Activated CD8-positive, alpha-beta memory T cell treated with anti-CD3 and anti-CD28 coated beads, Interleukin-2, amount 50 U/mL, for 24 hours (primary cell): ENCODE measurements around the gene PRM1.

Source experiments
- DNase-seq: peaks from one replicate; pipeline ENCODE4 v3.0.0-alpha.2; 2020; ENCODE audit errors: extremely low read depth

Gene PRM1, protein sequence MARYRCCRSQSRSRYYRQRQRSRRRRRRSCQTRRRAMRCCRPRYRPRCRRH

DNA sequence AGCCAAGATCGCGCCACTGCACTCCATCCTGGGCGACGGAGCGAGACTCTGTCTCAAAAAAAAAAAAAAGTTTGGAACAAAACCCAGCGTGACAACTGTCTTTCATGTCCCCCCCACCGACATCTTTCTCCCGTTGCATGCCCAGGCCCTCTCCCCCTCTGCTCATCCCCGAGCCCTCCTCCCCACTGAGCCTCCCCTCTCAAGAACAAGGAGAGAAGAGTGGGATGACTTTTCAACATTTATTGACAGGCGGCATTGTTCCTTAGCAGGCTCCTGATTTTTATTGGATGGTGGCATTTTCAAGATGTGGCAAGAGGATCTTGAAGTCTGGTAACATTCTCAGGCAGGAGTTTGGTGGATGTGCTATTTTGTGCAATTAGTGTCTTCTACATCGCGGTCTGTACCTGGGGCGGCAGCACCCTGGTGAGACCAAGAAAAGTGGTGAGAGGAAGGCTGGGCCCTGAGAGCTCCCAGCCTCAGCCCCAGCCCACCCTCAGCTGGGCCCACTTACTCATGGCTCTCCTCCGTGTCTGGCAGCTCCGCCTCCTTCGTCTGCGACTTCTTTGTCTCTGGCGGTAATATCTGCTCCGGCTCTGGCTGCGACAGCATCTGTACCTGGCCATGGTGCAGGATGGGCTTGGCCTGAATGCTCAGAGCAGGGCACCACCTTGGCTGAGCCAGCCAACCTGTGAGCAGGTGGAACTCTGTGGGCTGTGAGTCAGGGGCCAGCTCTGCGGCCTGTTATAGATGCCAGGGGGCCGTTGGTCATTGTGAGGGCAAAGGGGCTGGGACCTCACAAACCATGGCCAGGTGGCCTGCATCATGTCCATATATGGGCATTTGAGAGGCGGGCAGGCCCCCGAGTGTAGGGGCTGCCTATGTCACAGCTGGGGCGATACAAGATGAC, at the start of gene PRM1:
Gene PRM1 (minus strand): TSS at position 715 of the 907 bp plus-strand sequence. CDS start 92 bp downstream, at position 623.
- DNase-seq, result no peak

DNA sequence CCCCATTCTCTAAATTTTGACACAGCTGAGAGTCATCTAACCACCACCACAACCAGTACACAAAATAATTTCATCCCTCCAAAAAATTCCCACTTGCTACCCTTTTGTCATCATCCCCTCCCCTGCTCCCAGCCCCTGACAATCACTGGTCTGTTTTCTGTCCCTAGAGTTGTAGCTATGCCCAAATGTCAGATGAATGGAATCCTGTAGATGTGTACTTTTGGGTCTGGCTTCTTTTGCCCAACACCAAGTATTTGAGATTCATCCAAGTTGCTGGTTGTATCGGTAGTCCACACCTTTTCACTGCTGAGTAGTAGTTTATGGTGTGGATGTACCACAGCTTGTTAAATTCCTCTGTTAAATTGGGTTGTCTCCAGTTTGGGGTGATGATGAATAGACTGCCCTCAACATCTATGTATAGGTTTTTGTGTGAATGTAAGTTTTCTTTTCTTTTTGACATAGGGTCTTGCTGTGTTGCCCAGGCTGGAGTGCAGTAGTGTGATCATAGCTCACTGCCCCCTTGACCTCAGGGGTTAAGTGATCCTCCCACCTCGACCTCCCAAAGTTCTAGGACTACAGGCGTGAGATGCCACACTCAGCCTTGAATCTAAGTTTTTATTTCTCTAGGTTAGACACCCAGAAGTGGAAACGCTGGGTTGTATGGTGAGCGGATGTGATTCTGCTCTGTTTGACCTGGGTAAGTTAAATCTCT, 49.6 kb upstream of the PRM1 start:
- DNase-seq, result no peak

DNA sequence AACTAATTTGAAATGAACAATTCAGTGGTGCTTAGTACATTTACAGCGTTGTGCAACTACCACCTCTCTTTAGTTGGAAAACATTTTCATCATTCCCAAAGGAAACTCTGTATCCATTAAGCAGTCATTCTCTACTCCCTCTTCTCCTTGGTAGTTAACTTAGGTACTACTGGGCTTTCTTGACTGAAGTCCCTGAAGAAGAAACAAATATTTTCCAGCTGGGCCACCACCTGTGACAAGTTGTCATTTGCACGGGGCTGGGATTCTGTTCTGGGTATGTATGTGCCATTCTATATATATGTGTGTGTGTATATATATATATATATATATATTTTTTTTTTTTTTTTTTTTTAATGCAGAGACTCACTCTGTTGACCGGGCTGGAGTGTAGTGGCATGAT, 48.8 kb upstream of the PRM1 start:
- DNase-seq, result no peak

DNA sequence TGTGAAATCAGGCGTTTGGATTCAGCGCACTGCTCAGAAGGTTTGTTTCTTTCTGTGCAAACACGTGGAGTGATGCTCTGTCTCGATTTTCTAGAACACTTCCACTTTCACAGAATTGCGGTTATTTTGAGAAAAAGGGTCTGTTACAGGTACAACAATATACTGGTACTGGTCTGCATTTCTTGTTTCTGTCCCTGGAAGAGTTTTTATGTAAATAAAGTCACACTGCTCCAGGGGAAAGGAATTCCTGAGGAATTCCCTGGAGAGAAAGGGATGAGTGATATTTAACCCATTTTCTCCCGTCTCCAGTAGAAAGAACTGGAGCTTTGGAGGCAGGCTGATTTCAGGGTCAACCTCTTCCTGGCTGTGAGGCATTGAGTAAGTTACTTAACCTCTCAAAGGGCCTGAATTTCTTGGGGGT, 48.0 kb upstream of the PRM1 start:
- no peak for DNase-seq

DNA sequence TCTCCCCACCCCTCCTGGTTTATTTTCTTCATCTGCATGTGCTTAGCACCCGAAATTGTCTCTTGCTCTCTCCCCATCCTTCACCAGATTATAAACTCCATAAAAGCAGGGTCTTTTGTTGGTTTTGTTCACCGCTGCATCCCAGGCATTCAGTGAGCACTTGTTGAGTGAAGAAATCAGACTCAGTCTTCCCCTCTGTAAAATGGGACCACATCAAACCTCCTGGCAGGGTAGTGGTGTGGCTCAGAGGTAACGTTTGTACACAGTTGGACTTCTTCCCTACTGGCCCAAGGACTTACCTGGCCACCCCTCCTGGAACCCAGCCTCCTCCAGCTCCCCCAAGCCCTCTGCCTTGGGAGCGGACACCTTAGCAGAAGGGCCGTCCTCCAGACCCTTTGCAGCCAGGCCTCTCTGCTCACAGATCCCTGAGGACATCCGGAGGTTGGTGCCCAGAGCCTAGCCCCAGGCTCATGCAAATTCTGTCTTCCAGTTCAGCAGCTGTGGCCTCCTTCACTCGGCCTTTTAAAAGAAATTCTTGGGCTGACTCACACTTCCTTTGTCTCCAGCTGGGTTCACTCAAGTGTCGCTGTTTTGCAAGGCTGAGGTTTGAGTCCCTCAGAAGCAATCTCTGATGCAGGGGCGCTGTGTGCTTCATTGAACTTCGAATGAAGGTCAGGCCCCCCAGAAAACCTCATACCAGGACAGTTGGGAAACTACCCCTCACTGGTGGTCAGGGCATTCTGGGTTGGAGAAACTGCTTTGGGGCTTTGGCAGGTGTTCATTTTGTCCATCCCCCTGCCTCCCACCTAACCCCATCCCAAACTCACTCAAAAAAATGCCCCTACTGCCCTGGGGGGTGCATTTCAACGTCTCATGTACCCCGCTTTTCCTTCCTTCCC, 47.3 kb upstream of the PRM1 start:
- DNase-seq, result no peak

DNA sequence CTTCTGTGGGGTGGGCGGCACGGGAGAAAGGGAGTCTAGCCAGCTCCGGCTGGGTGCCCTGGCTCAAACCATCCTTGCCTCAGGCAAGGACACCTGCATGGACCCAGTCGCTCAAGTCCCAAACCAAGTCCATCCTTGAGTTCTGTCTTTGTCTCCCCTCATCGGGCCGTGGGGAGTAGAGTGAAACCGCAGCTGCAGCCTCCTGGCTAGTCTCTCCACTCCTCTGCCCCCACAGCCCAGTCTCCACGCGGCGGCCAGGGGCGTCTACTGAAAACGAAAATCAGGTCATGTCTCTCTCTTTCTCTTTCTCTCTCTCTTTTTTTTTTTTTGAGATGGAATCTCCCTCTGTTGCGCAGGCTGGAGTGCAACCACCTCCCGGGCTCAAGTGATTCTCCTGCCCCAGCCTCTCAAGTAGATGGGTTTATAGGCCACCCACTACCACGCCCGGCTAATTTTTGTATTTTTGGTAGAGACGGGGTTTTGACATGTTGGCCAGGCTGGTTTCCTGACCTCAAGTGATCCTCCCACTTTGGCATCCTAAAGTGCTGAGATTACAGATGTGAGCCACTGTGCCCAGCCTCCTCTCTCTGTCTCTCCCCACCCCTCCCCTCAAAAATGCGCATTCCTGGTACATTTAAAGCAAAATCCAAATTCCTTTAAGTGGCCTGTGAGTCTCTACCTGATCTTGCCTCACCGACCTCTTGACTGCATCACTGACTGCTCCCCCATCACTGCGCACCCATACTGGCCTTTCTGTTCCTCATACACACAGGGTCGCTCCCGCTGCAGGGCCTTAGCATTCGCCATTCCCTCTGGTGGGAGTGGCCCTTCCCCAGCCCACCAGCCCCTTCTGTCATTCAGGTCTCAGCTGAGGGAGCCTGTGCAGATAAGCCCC, 46.4 kb upstream of the PRM1 start:
- no peak for DNase-seq

DNA sequence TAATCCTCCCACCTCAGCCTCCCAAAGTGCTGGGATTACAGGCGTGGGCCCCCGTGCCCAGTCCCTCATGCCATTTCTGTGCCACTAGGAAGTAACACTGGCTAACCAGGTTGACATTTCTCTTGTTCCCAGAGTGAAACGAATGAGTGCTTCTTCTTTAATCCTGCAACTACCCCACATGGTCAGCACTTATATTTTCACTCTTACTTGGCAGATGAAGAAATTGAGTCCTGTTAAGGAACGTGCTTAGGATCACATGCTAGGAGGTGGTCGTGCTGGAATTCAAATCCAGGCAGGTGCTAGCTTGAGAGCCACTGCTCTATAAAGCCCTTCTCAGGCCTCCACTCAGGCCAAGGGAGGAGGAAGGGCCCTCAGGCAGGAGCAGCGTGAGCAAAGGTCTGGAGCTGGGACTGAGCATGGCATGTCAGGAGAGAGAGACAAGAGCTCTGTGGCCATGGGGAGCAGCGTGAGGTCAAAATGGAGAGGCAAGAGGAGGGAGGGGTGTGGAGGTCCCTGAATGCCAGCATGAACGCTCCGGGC, 45.7 kb upstream of the PRM1 start:
- DNase-seq, result no peak

DNA sequence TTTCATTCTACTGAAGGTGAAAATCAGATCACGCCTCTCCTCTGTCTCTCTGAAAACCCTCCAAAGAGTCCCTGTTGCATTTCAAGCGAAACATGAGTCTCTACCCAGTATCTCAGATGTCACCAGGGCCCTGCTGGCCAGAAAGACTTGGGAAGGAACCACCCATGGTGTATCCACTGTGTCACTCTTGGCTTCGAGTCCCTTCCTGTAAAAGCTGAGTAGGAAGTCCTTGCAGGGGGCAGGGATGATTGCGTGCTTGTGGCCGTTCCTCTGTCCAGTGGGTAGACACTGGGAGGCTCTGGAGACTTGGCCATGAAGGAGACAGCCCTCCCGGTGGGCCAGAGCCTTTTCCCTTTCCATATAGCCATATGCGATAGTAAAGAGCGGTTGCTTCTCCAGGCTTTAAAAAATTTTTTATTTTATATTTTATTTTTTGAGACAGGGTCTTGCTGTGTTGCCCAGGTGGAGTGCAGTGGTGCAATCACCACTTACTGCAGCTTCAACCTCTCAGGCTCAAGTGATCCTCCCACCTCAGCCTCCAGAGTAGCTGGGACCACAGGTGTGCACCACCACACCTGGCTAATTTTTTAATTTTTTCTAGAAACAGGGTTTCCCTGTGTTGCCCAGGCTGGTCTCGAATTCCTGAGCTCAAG, 45.1 kb upstream of the PRM1 start:
- no peak for DNase-seq

DNA sequence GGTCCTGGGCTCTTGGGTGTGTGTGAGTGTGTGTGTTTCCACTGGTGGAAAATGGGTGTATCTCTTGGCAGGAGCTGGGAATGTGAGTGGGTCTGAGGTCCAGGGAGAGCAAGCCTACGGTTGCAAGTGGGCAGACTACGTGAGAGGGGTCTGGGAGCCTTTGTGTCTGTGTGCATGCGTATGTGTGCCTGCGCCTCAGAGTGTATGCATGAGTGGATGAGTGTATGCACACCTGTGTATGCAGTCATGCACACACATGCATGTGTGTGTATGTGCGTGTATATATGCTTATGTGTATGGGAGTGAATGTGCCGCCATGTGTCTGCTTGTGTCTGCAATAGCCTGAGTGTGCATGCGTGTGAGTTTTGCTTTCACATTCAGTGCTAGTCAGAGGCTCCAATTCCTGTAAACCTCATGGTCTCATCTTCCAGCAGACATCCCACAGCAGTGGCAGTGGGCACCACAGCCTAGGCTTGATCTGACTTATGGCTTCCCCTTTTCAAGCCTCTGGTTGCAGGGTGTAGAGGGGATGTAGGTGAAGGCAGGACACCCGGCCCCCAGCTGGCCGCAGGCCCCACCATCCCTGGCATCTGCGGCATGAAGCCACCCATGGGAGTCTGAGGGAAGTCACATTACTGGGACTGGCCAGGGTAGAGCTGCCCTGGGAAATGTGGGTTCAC, 44.4 kb upstream of the PRM1 start:
- no peak for DNase-seq

DNA sequence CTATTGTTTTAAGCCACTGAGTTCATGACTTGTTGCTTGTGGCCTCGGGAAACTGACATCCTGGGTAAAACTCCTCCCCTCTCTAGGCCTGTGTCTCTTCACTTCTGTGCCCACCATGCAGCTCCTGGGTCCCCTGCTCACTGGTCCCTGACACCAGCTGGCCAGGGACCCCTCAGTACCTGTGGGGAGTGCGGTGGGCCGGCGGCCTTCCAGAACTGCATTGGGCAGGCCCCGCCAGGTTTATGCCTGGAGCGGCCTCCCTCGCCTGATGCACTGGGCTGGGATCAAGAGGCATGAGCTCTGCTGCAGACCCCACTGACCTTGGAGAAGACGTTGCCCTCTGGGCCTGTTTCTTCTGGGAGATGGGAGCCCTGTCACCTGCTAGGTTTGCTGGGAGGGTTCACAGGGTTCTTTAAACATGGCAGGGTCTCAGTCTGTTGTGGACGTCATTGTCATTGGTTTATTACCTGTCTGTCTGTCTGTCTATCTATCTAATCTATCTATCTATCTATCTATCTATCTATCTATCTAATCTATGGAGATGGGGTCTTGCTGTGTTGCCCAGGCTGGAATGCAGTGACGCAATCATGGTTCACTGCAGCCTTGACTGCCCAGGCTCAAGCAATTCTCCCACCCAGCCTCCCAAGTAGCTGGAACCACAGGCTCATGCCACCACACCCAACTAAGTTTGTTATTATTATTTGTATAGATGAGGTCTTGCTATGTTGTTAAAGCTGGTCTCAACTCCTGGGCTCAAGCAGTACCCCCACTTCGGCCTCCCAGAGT, 42.6 kb upstream of the PRM1 start:
- DNase-seq, result no peak

DNA sequence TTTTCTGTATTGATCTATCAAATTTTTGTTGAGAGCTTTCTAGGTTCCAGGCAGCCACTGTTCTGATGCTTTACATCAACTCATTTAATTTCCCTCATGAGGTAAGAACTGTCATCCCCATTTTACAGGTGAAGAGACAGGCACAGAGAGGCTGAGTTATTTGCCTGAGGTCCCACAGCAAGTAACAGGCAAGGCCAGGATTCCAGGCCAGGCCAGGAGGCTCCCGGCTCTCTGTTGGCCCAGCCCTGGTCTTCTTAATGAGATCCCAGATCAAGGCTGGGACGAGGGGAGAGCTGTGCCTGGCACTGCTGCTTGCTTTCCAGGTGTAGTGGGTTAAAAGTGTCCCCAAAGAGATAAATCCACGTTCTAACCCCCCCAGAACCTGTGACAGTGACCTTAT, 41.7 kb upstream of the PRM1 start:
- DNase-seq, result no peak

DNA sequence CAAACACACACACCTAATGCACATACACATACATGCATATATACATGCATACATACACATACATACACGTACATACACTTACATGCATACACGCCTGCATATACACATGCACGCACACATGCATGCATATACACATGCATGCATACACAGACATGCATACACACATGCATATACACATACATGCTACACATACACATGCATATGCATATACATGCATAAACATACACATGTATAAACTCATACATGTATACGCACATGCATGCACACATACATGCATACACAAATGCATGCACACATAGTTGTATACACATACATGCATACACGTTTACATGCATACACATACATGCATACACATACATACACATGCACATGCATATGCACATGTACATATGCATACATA, 40.5 kb upstream of the PRM1 start:
- no peak for DNase-seq

DNA sequence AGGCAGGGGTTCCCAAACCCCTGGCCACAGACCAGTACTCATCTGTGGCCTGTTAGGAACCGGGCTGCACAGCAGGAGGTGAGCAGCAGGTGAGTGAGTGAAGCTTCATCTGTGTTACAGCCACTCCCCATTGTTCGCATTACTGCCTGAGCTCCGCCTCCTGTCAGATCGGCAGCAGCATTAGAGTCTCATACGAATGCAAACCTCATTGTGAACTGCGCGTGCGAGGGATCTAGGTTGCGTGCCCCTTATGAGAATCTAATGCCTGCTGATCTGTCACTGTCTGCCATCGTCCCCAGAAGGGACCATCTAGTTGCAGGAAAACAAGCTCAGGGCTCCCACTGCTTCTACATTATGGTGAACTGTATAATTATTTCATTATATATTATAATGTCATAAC, 39.0 kb upstream of the PRM1 start:
- no peak for DNase-seq

DNA sequence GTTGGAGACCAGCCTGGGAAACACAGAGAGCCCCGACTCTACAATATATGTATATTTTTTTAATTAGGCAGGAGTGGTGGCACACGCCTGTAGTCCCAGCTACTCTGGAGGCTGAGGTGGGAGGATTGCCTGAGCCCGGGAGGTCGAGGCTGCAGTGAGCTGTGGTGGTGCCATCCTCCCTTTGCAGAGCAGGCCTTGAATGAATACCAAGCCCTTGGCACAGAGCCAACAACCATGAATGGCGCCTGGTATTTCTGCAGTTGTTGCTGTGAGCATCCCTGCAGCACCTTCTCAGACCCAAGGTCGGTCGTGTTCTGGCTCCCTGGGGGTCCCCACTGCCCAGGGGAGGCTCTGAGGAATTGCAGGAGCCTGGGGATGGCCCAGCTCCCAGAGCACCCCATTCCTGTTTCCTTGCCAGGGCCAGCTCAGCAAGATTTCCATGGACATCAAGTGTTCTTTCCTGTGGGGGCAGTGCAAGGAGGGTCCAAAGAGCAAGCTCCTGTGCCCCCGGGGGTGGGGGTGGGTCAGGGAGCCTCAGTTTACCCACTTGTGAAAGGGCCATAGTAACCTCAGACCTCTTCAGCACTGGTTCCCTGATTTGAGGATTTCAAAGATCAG, 38.5 kb upstream of the PRM1 start:
- no peak for DNase-seq

DNA sequence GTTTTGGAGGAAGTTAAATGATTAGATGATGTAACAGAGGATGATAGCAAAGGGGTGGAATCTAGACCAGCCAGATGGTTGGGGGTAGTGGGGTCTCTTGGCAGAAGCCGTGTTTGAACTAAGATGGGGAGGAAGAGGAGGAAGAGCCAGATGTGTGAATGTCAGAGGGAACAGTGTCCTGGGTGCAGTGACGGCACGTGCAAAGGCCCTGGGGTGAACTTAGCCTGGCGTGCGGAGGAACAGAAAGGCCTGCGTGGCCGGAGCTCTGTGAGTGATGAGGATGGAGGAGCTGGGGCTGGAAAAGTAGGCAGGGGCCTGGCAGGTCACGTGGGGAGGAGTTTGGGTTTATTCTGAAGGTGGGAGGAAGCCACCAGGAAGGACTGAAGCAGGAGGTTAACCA, 37.7 kb upstream of the PRM1 start:
- no peak for DNase-seq

DNA sequence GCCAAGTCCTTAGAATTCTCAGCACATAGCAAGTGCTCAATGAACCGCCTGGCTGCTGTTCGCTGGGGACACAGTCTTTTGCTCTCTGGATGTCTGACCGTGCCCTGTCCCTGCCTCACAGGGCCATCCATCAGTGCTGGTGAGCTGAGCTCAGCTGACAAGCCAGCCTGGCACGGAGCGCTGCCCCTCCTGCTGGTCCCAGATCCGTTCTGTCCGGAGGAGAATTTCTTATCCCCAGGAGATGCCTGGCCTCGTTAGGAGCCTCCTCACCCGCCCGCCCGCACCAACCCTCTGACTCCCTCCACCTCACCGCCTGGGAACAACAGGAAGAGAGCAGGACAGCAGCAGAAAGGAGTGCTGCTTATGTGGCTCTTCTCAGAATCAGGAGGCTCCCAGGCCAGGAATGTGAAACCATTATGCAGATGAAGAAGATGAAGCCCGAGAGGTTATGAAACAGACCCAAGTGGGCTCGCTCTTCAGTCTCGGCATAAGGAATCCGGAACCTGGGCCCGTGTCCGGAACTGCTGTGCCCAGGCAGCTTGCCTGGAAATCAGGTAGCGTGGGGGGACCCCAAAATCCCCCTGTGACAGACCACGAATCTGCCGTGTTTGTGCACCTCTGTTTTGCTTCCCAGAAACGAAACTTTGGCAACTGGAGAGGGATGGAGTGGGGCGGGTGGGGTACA, 35.3 kb upstream of the PRM1 start:
- no peak for DNase-seq

DNA sequence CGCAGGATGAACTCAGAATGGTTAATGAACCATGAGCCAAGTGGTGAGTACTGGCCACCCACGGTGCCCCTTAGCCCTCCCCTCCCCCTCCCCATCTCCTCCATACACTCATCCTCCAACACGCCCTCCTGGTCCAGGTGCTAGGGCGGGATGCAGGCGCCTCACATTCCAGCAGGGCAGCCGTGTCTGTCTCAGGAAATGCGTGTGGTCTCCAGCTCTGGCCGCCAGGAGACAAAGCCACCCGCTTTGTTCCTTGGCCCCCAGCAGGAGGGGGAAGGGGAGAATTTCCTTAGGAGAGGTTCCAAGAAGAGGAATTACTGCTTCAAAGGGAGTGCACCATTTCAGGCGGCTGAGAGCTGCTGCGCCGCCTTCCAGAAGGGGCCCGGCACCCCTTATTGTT, 34.4 kb upstream of the PRM1 start:
- DNase-seq, result no peak
